Heart right ventricle (tissue), 16 donors: ENCODE results near the gene MEF2D. TPM values are rescaled to one million over a fixed set of nuclear protein-coding genes. Genes with fewer than 3 reads are reported as not detected.

ENCODE experiments used
- ATAC-seq, 8 donors: fragments of 200-7000 bp; cut with Tn5 transposase; one replicate each; pipeline ENCODE4 v1.9.1; 2020; ENCODE audit warnings: mild to moderate bottlenecking in 8 of 8, moderate library complexity in 8 of 8, moderate number of reproducible peaks in 1 of 8
- DNase-seq, 2 donors: peaks; one replicate each; pipeline ENCODE4 v3.0.0-alpha.2; 2020
- H3K27ac ChIP-seq, 10 donors: fragments of 200-600 bp; sonication (generic) in 2 of 10; one replicate each; pipeline versions ENCODE4 v1.5.0 to v1.8.0; 2020 to 2022; ENCODE audit warnings: mild to moderate bottlenecking in 3 of 10
- H3K27me3 ChIP-seq, 7 donors: fragments of 200-600 bp; one replicate each; pipeline ENCODE4 v1.8.0; 2021 to 2022; ENCODE audit warnings: mild to moderate bottlenecking in 2 of 7
- H3K36me3 ChIP-seq, 9 donors: fragments of 200-600 bp; sonication (generic) in 1 of 9; one replicate each; pipeline versions ENCODE4 v1.5.0 to v1.8.0; 2020 to 2022; ENCODE audit warnings: mild to moderate bottlenecking in 2 of 9
- H3K4me1 ChIP-seq, 9 donors: fragments of 200-600 bp; sonication (generic) in 1 of 9; one replicate each; pipeline versions ENCODE4 v1.5.0 to v1.8.0; 2020 to 2022; ENCODE audit warnings: mild to moderate bottlenecking in 4 of 9
- H3K4me3 ChIP-seq, 10 donors: fragments of 200-600 bp; sonication (generic) in 2 of 10; one replicate each; pipeline versions ENCODE4 v1.5.0 to v1.8.0; 2020 to 2022; ENCODE audit warnings: mild to moderate bottlenecking in 7 of 10, moderate library complexity in 2 of 10
- H3K9me3 ChIP-seq, 11 donors: fragments of 200-600 bp in 10 of 11; sonication (generic) in 2 of 11; one replicate each; pipeline versions ENCODE4 v1.5.0 to v1.8.0; 2013 to 2022; ENCODE audit warnings: mild to moderate bottlenecking in 2 of 11, control low read depth in 1 of 11, moderate library complexity in 1 of 11
- WGBS, 2 donors: extraction: QIAGEN DNeasy Blood & Tissue Kit; methylation state at CpG; one replicate each; pipeline ENCODE4 v1.1.7; 2013; ENCODE audit warnings: inconsistent platforms in 1 of 2; 5-methylcytosine and 5-hydroxymethylcytosine counted together
- intact Hi-C, 10 donors: fragments of 100-400 bp; cut with DNase I; formaldehyde crosslinking; loops; one replicate each; pipeline versions ENCODE4 v1.11.1 to v1.14.2; 2022
- polyA plus RNA-seq, 2 donors: library from polyadenylated mRNA; stranded (reverse); fragments of 200-250 nt; gene quantifications; one replicate each; pipeline ENCODE4 v1.2.3, GENCODE V29; 2013
- total RNA-seq, 10 donors: library from RNA; stranded (reverse); fragmentation: NEBNext Ultra II Directional in 3 of 10; extraction: Animal tissue kit (Norgen Biotek cat#: 25700) in 3 of 10; gene quantifications; one replicate each; pipeline versions ENCODE4 v1.2.1 to v1.2.4, GENCODE V29; 2021 to 2023
- TF ChIP-seq, protein P1 (sequence below), 9 donors: fragments of 200-600 bp; sonication (generic) in 2 of 9; IDR thresholded peaks; one replicate each; pipeline versions ENCODE4 v1.5.0 to v1.8.0; 2021 to 2022; ENCODE audit warnings: antibody characterized with exemption in 9 of 9, mild to moderate bottlenecking in 5 of 9, moderate library complexity in 1 of 9
- donor health status: Arrhythmogenic right ventricular cardiomyopathy.
- donor health status: ischemic (EF 13 %, LVEDD 7.1; RV severe dilation, severe dysfunction).
- donor health status: healthy with polysubstance abuse.
- donor health status: DM: no; HTN: yes; CAD: no.
- donor health status: DM: no; HTN: no; CAD: no.
- donor health status: ischemic (EF 25% LVEDD 6.9; RV normal size, moderate dysfunction).
- donor health status: ischemic (EF 25% LVEDD 5.7; RV mildly dilated, moderate dysfunction).
- donor health status: healthy.
- donor health status: DM: yes; HTN: yes; CAD: no.
- donor health status: Ischemic cardiomyopathy.
- donor health status: ischemic (EF 35%, LVEDD 5.7; RV mildly dilated, moderate dysfunction).
- donor health status: nonischemic (EF 11% LVEDD 7.7; RV severe dilation, severe dysfunction).
- donor health status: DM: yes; HTN: yes; CAD: no.
- donor health status: PGD.
- donor health status: ischemic (EF 29% LVEDD 5.4; RV normal size, mild dysfunction).
- donor health status: nonischemic (EF 23%, LVEDD 6.1; RV moderate dilation, normal function).

Gene MEF2D
- total and polyA plus RNA-seq, 12 donors: 31.6 to 127 (median 94.9) TPM

GRCh38 chr1:156497743-156498431, 2.7 kb downstream of the MEF2D start:
- ATAC-seq: no peak
- 21 to 30% methylated on average over 5 of the region's 5 CpGs for WGBS, 2 donors
- no peak for DNase-seq
- Histone ChIP-seq H3K36me3 (peaks cover 0 to 13% (median 4%) of the 10 kb centered on the region in 9 donors), H3K27ac (peak overlapping the region; percentile 10 to 100 (median 100)), H3K4me1 (peaks cover 65 to 80% (median 78%) of the 10 kb centered on the region in 9 donors), H3K9me3 (no peaks in the 10 kb centered on the region), H3K27me3 (no peaks in the 10 kb centered on the region), H3K4me3 (peak overlapping the region in 9 of 10 donors; percentile 71 to 100 (median 94))
- TF ChIP-seq, protein P1, sequence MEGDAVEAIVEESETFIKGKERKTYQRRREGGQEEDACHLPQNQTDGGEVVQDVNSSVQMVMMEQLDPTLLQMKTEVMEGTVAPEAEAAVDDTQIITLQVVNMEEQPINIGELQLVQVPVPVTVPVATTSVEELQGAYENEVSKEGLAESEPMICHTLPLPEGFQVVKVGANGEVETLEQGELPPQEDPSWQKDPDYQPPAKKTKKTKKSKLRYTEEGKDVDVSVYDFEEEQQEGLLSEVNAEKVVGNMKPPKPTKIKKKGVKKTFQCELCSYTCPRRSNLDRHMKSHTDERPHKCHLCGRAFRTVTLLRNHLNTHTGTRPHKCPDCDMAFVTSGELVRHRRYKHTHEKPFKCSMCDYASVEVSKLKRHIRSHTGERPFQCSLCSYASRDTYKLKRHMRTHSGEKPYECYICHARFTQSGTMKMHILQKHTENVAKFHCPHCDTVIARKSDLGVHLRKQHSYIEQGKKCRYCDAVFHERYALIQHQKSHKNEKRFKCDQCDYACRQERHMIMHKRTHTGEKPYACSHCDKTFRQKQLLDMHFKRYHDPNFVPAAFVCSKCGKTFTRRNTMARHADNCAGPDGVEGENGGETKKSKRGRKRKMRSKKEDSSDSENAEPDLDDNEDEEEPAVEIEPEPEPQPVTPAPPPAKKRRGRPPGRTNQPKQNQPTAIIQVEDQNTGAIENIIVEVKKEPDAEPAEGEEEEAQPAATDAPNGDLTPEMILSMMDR (IDR thresholded peaks at IDR 0.05): peak in 1 of 9 donors; percentile 12
- intact Hi-C loops: loop anchor here in 2 of 10 donors (2.0 kb wide), 2 partner anchors 21 to 41 kb away; no protein-coding TSS in a partner anchor

- no peak for DNase-seq
- Histone ChIP-seq H3K27ac (peak overlapping the region in 9 of 10 donors; percentile 65 to 100 (median 100)), H3K27me3 (no peaks in the 10 kb centered on the region), H3K9me3 (no peaks in the 10 kb centered on the region), H3K36me3 (peaks cover 0 to 13% (median 4%) of the 10 kb centered on the region in 9 donors), H3K4me1 (peaks cover 68 to 80% (median 78%) of the 10 kb centered on the region in 9 donors), H3K4me3 (peak overlapping the region in 9 of 10 donors; percentile 71 to 100 (median 94))
- ATAC-seq: no peak
- intact Hi-C loops: no loop called here
- WGBS, 2 donors: 34 to 39% methylated on average over 11 of the region's 11 CpGs
- TF ChIP-seq, protein P1 (IDR thresholded peaks at IDR 0.05): no peak
These were observed 3.4 kb downstream of the MEF2D start for GRCh38 chr1:156497078-156497742.

DNA sequence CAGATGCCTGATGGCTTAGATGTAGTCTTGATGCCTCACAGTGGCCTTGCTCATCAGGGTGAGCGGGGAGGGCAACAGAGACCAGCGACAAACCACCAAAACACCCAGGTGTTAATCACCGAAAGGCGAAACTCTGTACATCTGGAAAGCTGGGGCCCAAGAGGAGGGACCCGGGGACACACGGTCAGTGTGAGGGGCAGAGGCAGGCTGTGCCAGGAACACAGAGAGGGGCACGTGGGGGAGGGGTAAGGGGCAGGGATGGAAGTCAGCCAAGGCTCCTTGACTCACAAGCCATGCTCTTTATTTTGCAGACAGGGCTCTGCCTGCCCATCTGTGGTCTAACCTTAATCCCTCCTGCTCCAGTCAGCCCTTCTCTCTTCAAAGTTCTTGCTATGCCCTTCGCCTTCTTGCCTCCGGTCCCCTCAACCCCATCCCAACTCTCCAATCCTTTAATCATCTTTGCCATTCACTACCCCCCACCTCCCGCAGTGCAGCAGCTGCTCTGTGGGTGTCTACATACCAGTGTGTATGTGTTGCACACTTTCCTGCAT, 4.3 kb downstream of the MEF2D start:
- H3K36me3 ChIP-seq: peaks cover 0 to 16% (median 4%) of the 10 kb centered on the region in 9 donors
- ATAC-seq (no peak), DNase-seq (no peak)
- peak overlapping the region in 9 of 10 donors; percentile 0 to 100 (median 94) for H3K4me3 ChIP-seq
- WGBS, 2 donors: 38 to 47% methylated on average over 10 of the region's 10 CpGs
- H3K4me1 ChIP-seq: peaks cover 71 to 81% (median 79%) of the 10 kb centered on the region in 9 donors
- H3K27me3 ChIP-seq: no peaks in the 10 kb centered on the region
- H3K9me3 ChIP-seq: no peaks in the 10 kb centered on the region
- H3K27ac ChIP-seq: peak overlapping the region; percentile 33 to 100 (median 100)
- intact Hi-C loops: no loop called here
- TF ChIP-seq, protein P1 (IDR thresholded peaks at IDR 0.05): no peak
